Esophagus squamous epithelium (tissue), 5 donors: ENCODE data around the gene SIDT1. TPM values are rescaled to one million over a fixed set of nuclear protein-coding genes. Genes with fewer than 3 reads are reported as not detected.

Source experiments
- DNase-seq: peaks from one replicate; lab custom pipeline; 2025; lab: John Stamatoyannopoulos, UW
- H3K27ac ChIP-seq, 4 donors: fragments of 200-600 bp; sonication (generic); one replicate each; pipeline ENCODE4 v1.5.1; 2016 to 2019; ENCODE audit warnings: mild to moderate bottlenecking in 1 of 4
- H3K27me3 ChIP-seq, 4 donors: fragments of 200-600 bp; sonication (generic); 1 replicate in 3 of 4; 2 replicates in 1 of 4; pipeline versions ENCODE4 v1.5.1 to v1.6.0; 2017 to 2021; ENCODE audit warnings: antibody characterized with exemption in 1 of 4
- H3K36me3 ChIP-seq, 3 donors: fragments of 200-600 bp; sonication (generic); one replicate each; pipeline ENCODE4 v1.5.1; 2016 to 2019
- H3K4me1 ChIP-seq, 3 donors: fragments of 200-600 bp; sonication (generic); one replicate each; pipeline ENCODE4 v1.5.1; 2017 to 2019
- H3K4me3 ChIP-seq, 4 donors: fragments of 200-600 bp; sonication (generic); 1 replicate in 3 of 4; 2 replicates in 1 of 4; pipeline ENCODE4 v1.5.1; 2016 to 2019; ENCODE audit warnings: mild to moderate bottlenecking in 2 of 4, moderate library complexity in 1 of 4
- H3K9me3 ChIP-seq, 3 donors: fragments of 200-600 bp; sonication (generic); one replicate each; pipeline ENCODE4 v1.5.1; 2016 to 2019
- CTCF ChIP-seq, 6 experiments: fragments of 450-650 bp in 4 of 6; fragments of 200-600 bp in 2 of 6; sonication (generic) in 2 of 6; IDR thresholded peaks; one replicate each; pipeline ENCODE4 v1.5.1; 2016 to 2019; ENCODE audit warnings: antibody characterized with exemption in 6 of 6, mild to moderate bottlenecking in 4 of 6, moderate library complexity in 4 of 6
- POLR2A ChIP-seq, 4 donors: fragments of 450-650 bp; IDR thresholded peaks; one replicate each; pipeline ENCODE4 v1.6.1; 2017; ENCODE audit warnings: antibody characterized with exemption in 4 of 4, mild to moderate bottlenecking in 4 of 4, moderate library complexity in 3 of 4
- WGBS, 2 donors: methylation state at CpG; one replicate each; pipeline ENCODE4 v1.1.5; 2018; 5-methylcytosine and 5-hydroxymethylcytosine counted together
- intact Hi-C: fragments of 100-400 bp; cut with DNase I; formaldehyde crosslinking; loops from one replicate; pipeline ENCODE4 v1.15.0; 2022
- total RNA-seq, 4 donors: library from RNA; depleted of rRNA; stranded (reverse); fragments of >200 nt; gene quantifications; one replicate each; pipeline ENCODE4 v1.1.0, GENCODE V29; 2016
- donor health status: DM: yes; HTN: yes; CAD: no.

Gene SIDT1
- total RNA-seq, 4 donors from 2014 or later: 3.8 to 4.4 (median 4.3) TPM

- no peak for DNase-seq
- TF ChIP-seq CTCF (IDR thresholded peaks at IDR 0.05) (peak in 1 of 6 experiments; percentile 26), POLR2A (IDR thresholded peaks at IDR 0.05) (no peak)
- peaks cover 0 to 5% (median 0%) of the 10 kb centered on the region in 3 donors for H3K4me1 ChIP-seq
- H3K4me3 ChIP-seq: no peak overlapping the region
- H3K9me3 ChIP-seq: no peaks in the 10 kb centered on the region
- intact Hi-C loops: no loop called here
- no peaks in the 10 kb centered on the region for H3K27me3 ChIP-seq
- H3K27ac ChIP-seq: no peak overlapping the region
- no peaks in the 10 kb centered on the region for H3K36me3 ChIP-seq
Observed at GRCh38 chr3:113557374-113557773, 25.0 kb downstream of the SIDT1 start.

GRCh38 chr3:113559009-113559408, 26.7 kb downstream of the SIDT1 start:
- H3K4me3 ChIP-seq: no peak overlapping the region
- DNase-seq: no peak
- intact Hi-C loops: no loop called here
- TF ChIP-seq POLR2A (IDR thresholded peaks at IDR 0.05): no peak
- no peak for TF ChIP-seq CTCF (IDR thresholded peaks at IDR 0.05)
- no peaks in the 10 kb centered on the region for H3K27me3 ChIP-seq
- H3K4me1 ChIP-seq: no peaks in the 10 kb centered on the region
- no peak overlapping the region for H3K27ac ChIP-seq
- H3K9me3 ChIP-seq: no peaks in the 10 kb centered on the region
- no peaks in the 10 kb centered on the region for H3K36me3 ChIP-seq

- Histone ChIP-seq H3K4me1 (no peaks in the 10 kb centered on the region), H3K9me3 (no peaks in the 10 kb centered on the region), H3K4me3 (no peak overlapping the region), H3K36me3 (no peaks in the 10 kb centered on the region), H3K27ac (no peak overlapping the region), H3K27me3 (no peaks in the 10 kb centered on the region)
- intact Hi-C loops: no loop called here
- no peak for TF ChIP-seq CTCF (IDR thresholded peaks at IDR 0.05)
- TF ChIP-seq POLR2A (IDR thresholded peaks at IDR 0.05): no peak
- WGBS, 2 donors: 79 to 82% methylated on average over 4 to 6 of the region's 6 CpGs
- DNase-seq: no peak
Observed at GRCh38 chr3:113560271-113560670, 27.9 kb downstream of the SIDT1 start.

GRCh38 chr3:113560831-113561623, 28.7 kb downstream of the SIDT1 start:
- Histone ChIP-seq H3K36me3 (no peaks in the 10 kb centered on the region), H3K4me3 (no peak overlapping the region), H3K4me1 (no peaks in the 10 kb centered on the region), H3K9me3 (no peaks in the 10 kb centered on the region), H3K27ac (no peak overlapping the region), H3K27me3 (no peaks in the 10 kb centered on the region)
- 84% methylated on average over 4 of the region's 4 CpGs for WGBS, 2 donors
- no peak for TF ChIP-seq CTCF (IDR thresholded peaks at IDR 0.05)
- TF ChIP-seq POLR2A (IDR thresholded peaks at IDR 0.05): no peak
- no peak for DNase-seq
- intact Hi-C loops: no loop called here

GRCh38 chr3:113565555-113565954, 33.2 kb downstream of the SIDT1 start:
- H3K4me1 ChIP-seq: no peaks in the 10 kb centered on the region
- intact Hi-C loops: no loop called here
- 81 to 82% methylated on average over 1 of the region's 1 CpG for WGBS, 2 donors
- no peak for TF ChIP-seq POLR2A (IDR thresholded peaks at IDR 0.05)
- no peak for TF ChIP-seq CTCF (IDR thresholded peaks at IDR 0.05)
- H3K36me3 ChIP-seq: no peaks in the 10 kb centered on the region
- H3K27ac ChIP-seq: no peak overlapping the region
- H3K4me3 ChIP-seq: no peak overlapping the region
- no peaks in the 10 kb centered on the region for H3K9me3 ChIP-seq
- H3K27me3 ChIP-seq: peaks cover 0 to 5% (median 0%) of the 10 kb centered on the region in 4 donors
- DNase-seq: no peak
